Measurements from ENCODE around the gene IL16.

DNA sequence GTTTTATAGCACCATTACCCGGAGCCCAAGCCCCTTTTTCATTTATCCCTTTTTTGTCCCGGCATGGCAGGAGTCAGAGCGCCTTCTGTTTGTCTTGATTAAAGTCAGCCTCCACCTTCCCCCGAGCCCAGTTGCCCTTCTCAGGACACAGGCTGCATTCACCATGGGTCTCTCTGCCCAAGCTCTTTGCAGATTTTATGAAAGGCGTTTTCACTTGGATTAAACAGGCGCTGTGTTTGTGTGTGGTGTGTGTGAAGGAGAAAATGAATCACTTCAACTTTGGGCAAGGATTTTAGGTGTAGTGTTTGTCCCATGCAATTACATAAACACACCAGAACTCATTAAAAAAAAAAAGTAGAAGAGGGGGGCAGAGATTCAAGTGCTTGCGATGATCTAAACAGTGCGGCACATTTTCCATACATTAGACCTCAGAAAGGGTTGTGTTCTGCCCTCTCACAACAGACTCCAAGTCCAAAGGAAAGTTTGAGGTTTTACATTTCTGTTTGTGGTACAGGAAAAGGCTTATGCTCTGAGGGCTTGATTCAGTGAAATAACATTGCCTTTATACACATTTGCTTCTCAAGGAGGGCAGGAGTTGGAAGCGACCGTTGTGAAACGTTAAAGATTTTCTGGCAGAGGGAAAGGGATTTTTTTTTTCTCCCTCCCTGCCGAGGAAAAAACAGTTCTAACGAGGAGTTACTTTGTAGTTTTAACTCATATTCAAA, 14.5 kb upstream of the IL16 start:
- TF ChIP-seq POLR2AphosphoS5 (IDR thresholded peaks at IDR 0.05) (no peak), POLR2A (IDR thresholded peaks at IDR 0.05) (no peak)

Data from breast epithelium (tissue), 3 donors.